ENCODE results near the gene UGT1A9. TPM values are rescaled to one million over a fixed set of nuclear protein-coding genes. Genes with fewer than 3 reads are reported as not detected.

UGT1A9 gene
- total and polyA plus RNA-seq, 2 experiments from 2014 or later = not detected

GRCh38 chr2:233681521-233682099, 9.9 kb downstream of the UGT1A9 start, which contains the start of gene UGT1A7:
TSS of gene UGT1A7 (plus strand) at chr2:233681901. CDS start at chr2:233681938, 37 bp downstream.
- H3K27ac ChIP-seq = no peak within 1 kb of the TSS
- in situ Hi-C loops (cut with MboI) = no loop called here
- H3F3A ChIP-seq (ENCODE audit: insufficient read depth) = no peaks in the 10 kb centered on the region
- no peaks in the 10 kb centered on the region for H3K36me3 ChIP-seq (ENCODE audit: low read depth)
- H3K79me2 ChIP-seq (ENCODE audit: insufficient read depth) = no peaks in the 10 kb centered on the region
- TF ChIP-seq EZH2 (IDR thresholded peaks at IDR 0.05; ENCODE audit: insufficient read depth, poor library complexity, severe bottlenecking) (no peak), EZH2phosphoT487 (IDR thresholded peaks at IDR 0.05; ENCODE audit: insufficient read depth, low read depth) (no peak)
- H3K4me1 ChIP-seq (ENCODE audit: insufficient read depth) = no peaks in the 10 kb centered on the region
- H2AFZ ChIP-seq = no peak within 1 kb of the TSS
- 25 to 27% methylated on average over 5 of the region's 5 CpGs for WGBS, 2 experiments (ENCODE audit: low coverage in 1 of 2, low lambda C conversion rate in 2 of 2, missing lambda C conversion rate in 2 of 2)
- H3K4me2 ChIP-seq (ENCODE audit: unreplicated experiment) = no peak within 1 kb of the TSS
- H3K27me3 ChIP-seq (replicated peaks; ENCODE audit: insufficient read depth) = no peaks in the 10 kb centered on the region
- H3K9ac ChIP-seq = no peak within 1 kb of the TSS
- no peaks in the 10 kb centered on the region for H3K9me3 ChIP-seq (ENCODE audit: low read depth)
- H3K4me3 ChIP-seq = no peak within 1 kb of the TSS
- H4K20me1 ChIP-seq (ENCODE audit: insufficient read depth) = no peaks in the 10 kb centered on the region
- H3K9me2 ChIP-seq (ENCODE audit: insufficient read depth) = no peaks in the 10 kb centered on the region
- DNase-seq = no peak

DNA sequence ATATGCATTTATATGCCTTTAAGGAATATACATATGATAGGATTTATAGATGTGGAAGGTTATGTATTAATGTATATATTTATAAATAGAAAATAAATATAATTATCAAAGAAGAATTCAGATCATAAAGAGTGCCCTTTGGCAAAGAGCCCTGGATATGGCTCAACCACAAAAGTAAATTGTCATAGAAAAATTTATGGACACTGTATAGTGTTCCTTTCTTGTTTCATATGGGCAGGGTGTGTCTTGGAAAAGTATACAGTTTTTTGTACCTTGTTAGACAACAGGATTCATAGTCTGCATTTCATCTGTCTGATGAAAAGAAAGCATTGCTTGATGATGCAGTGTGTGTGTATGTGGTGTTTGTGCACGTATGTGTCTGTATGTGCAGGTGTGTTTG, 12.9 kb downstream of the UGT1A9 start:
- Histone ChIP-seq H3K4me1 (ENCODE audit: insufficient read depth) (no peaks in the 10 kb centered on the region), H3K4me2 (ENCODE audit: unreplicated experiment) (no peak overlapping the region)

DNA sequence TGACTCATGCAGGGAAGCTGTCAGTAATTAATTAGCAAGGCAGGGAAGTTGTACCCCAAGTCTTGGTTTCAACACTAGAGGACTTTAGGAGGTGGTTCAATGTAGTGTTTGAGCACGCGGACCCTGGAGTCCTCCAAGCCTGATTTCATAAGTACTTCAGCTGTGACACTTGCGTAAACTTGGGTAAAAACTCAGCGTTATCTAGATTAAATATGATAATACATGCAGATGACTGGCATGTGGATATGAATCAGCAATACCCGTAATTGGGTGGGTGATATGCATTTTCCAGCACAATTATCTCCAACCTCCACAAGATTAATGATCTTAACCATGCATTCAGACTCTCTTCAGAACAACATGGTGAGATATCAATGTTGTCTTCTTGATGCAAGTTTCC, 15.2 kb downstream of the UGT1A9 start:
- H3K27ac ChIP-seq = no peak overlapping the region
- no peak overlapping the region for H3K4me3 ChIP-seq
- no peak for TF ChIP-seq EZH2phosphoT487 (IDR thresholded peaks at IDR 0.05; ENCODE audit: insufficient read depth, low read depth)
- no peak for TF ChIP-seq EZH2 (IDR thresholded peaks at IDR 0.05; ENCODE audit: insufficient read depth, poor library complexity, severe bottlenecking)
- H3K9me2 ChIP-seq (ENCODE audit: insufficient read depth) = no peaks in the 10 kb centered on the region
- no peaks in the 10 kb centered on the region for H3K79me2 ChIP-seq (ENCODE audit: insufficient read depth)
- in situ Hi-C loops (cut with MboI) = no loop called here
- 0 out of 2 replicates have a peak, but pooled peaks cover 7% of the 10 kb centered on the region for H3K27me3 ChIP-seq (replicated peaks; ENCODE audit: insufficient read depth)
- no peaks in the 10 kb centered on the region for H3K4me1 ChIP-seq (ENCODE audit: insufficient read depth)
- no peak overlapping the region for H3K4me2 ChIP-seq (ENCODE audit: unreplicated experiment)
- no peaks in the 10 kb centered on the region for H4K20me1 ChIP-seq (ENCODE audit: insufficient read depth)
- no peak overlapping the region for H2AFZ ChIP-seq
- no peak overlapping the region for H3K9ac ChIP-seq
- H3K36me3 ChIP-seq (ENCODE audit: low read depth) = no peaks in the 10 kb centered on the region
- WGBS, 2 experiments (ENCODE audit: low coverage in 1 of 2, low lambda C conversion rate in 2 of 2, missing lambda C conversion rate in 2 of 2) = 49 to 50% methylated on average over 5 of the region's 5 CpGs
- DNase-seq = no peak
- H3K9me3 ChIP-seq (ENCODE audit: low read depth) = no peaks in the 10 kb centered on the region
- no peaks in the 10 kb centered on the region for H3F3A ChIP-seq (ENCODE audit: insufficient read depth)

More for the DNA sequence above, 12.9 kb downstream of the UGT1A9 start:
- no peak overlapping the region for H2AFZ ChIP-seq
- DNase-seq = no peak
- no peaks in the 10 kb centered on the region for H3K9me2 ChIP-seq (ENCODE audit: insufficient read depth)
- in situ Hi-C loops (cut with MboI) = no loop called here
- no peak overlapping the region for H3K9ac ChIP-seq
- no peaks in the 10 kb centered on the region for H3K36me3 ChIP-seq (ENCODE audit: low read depth)
- H3K79me2 ChIP-seq (ENCODE audit: insufficient read depth) = no peaks in the 10 kb centered on the region
- no peak overlapping the region for H3K4me3 ChIP-seq
- no peak overlapping the region for H3K27ac ChIP-seq
- no peaks in the 10 kb centered on the region for H3K27me3 ChIP-seq (replicated peaks; ENCODE audit: insufficient read depth)
- no peaks in the 10 kb centered on the region for H3K9me3 ChIP-seq (ENCODE audit: low read depth)
- WGBS, 2 experiments (ENCODE audit: low coverage in 1 of 2, low lambda C conversion rate in 2 of 2, missing lambda C conversion rate in 2 of 2) = 14 to 20% methylated on average over 1 of the region's 1 CpG
- no peak for TF ChIP-seq EZH2phosphoT487 (IDR thresholded peaks at IDR 0.05; ENCODE audit: insufficient read depth, low read depth)
- no peak for TF ChIP-seq EZH2 (IDR thresholded peaks at IDR 0.05; ENCODE audit: insufficient read depth, poor library complexity, severe bottlenecking)
- H3F3A ChIP-seq (ENCODE audit: insufficient read depth) = no peaks in the 10 kb centered on the region
- H4K20me1 ChIP-seq (ENCODE audit: insufficient read depth) = no peaks in the 10 kb centered on the region

DNA sequence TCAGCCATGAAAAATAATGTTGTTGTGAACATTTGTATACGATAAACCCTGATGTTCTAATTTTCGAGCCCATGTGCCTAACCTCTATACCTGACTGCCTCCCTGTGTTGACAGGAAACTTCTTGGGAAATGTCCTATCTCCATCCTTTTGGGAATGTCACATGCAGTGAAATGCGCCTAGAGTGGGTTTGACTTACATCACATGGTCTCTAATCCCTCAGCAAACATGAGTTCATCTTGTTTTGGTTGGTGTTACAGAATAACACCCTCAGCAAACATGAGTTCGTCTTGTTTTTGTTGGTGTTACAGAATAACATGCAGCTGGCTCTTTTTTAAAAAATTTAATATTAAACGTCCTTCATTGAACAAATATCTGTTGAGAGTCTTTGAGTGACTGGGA, 16.6 kb downstream of the UGT1A9 start:
- Histone ChIP-seq H3K4me1 (ENCODE audit: insufficient read depth) (no peaks in the 10 kb centered on the region), H3K36me3 (ENCODE audit: low read depth) (no peaks in the 10 kb centered on the region), H3K4me3 (no peak overlapping the region), H4K20me1 (ENCODE audit: insufficient read depth) (no peaks in the 10 kb centered on the region), H3K27me3 (replicated peaks; ENCODE audit: insufficient read depth) (peaks cover 19% of the 10 kb centered on the region), H3K9me3 (ENCODE audit: low read depth) (no peaks in the 10 kb centered on the region), H3K4me2 (ENCODE audit: unreplicated experiment) (no peak overlapping the region), H3K9ac (no peak overlapping the region), H3K27ac (no peak overlapping the region), H3K79me2 (ENCODE audit: insufficient read depth) (no peaks in the 10 kb centered on the region), H3K9me2 (ENCODE audit: insufficient read depth) (no peaks in the 10 kb centered on the region), H3F3A (ENCODE audit: insufficient read depth) (no peaks in the 10 kb centered on the region), H2AFZ (no peak overlapping the region)
- in situ Hi-C loops (cut with MboI) = no loop called here
- WGBS, 2 experiments (ENCODE audit: low coverage in 1 of 2, low lambda C conversion rate in 2 of 2, missing lambda C conversion rate in 2 of 2) = 13 to 15% methylated on average over 5 of the region's 5 CpGs
- TF ChIP-seq EZH2 (IDR thresholded peaks at IDR 0.05; ENCODE audit: insufficient read depth, poor library complexity, severe bottlenecking) = no peak
- TF ChIP-seq EZH2phosphoT487 (IDR thresholded peaks at IDR 0.05; ENCODE audit: insufficient read depth, low read depth) = no peak
- no peak for DNase-seq

DNA sequence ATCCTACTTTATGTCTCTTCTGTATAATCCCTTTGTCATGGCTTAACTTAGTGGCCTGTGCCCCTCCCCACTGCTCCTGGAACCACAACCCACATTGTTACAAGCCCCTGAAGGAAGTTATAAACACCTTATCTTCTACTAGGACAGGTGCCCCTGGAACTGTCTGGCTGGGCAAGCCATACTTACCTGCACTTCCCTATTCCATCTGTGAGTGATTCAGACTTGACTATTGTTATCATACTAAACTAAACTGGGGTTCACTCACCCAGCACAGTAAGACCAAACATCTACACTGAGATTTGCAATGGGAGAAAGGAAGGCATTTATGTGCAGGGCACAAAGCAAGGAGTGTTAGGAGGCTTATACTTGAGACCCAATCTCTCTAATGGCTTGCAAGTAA, 17.3 kb downstream of the UGT1A9 start:
- no peak for DNase-seq
- Histone ChIP-seq H3K36me3 (ENCODE audit: low read depth) (no peaks in the 10 kb centered on the region), H3F3A (ENCODE audit: insufficient read depth) (no peaks in the 10 kb centered on the region), H3K9ac (no peak overlapping the region), H3K9me2 (ENCODE audit: insufficient read depth) (no peaks in the 10 kb centered on the region), H2AFZ (no peak overlapping the region), H3K27me3 (replicated peaks; ENCODE audit: insufficient read depth) (peaks cover 19% of the 10 kb centered on the region), H3K4me3 (no peak overlapping the region), H4K20me1 (ENCODE audit: insufficient read depth) (no peaks in the 10 kb centered on the region), H3K4me2 (ENCODE audit: unreplicated experiment) (no peak overlapping the region), H3K9me3 (ENCODE audit: low read depth) (no peaks in the 10 kb centered on the region), H3K27ac (no peak overlapping the region), H3K4me1 (ENCODE audit: insufficient read depth) (no peaks in the 10 kb centered on the region), H3K79me2 (ENCODE audit: insufficient read depth) (no peaks in the 10 kb centered on the region)
- no peak for TF ChIP-seq EZH2 (IDR thresholded peaks at IDR 0.05; ENCODE audit: insufficient read depth, poor library complexity, severe bottlenecking)
- TF ChIP-seq EZH2phosphoT487 (IDR thresholded peaks at IDR 0.05; ENCODE audit: insufficient read depth, low read depth) = no peak
- in situ Hi-C loops (cut with MboI) = no loop called here
